Endothelial cell (in vitro differentiated cells): Measurements from ENCODE around the gene SVOPL. TPM values are rescaled to one million over a fixed set of nuclear protein-coding genes. Genes with fewer than 3 reads are reported as not detected.

Source experiments
- DNase-seq: peaks from one replicate; pipeline ENCODE4 v3.0.0; 2021; ENCODE audit warnings: low spot score
- H3K27ac Mint-ChIP-seq: one replicate; pipeline ENCODE4 v1.8.0; 2021; ENCODE audit warnings: mixed read lengths, inconsistent platforms; ENCODE audit not compliant: unreplicated experiment
- H3K27me3 Mint-ChIP-seq: one replicate; pipeline ENCODE4 v1.8.0; 2021; ENCODE audit warnings: mild to moderate bottlenecking, moderate library complexity, mixed read lengths, inconsistent platforms; ENCODE audit not compliant: unreplicated experiment
- H3K36me3 Mint-ChIP-seq: one replicate; pipeline ENCODE4 v1.8.0; 2021; ENCODE audit warnings: mild to moderate bottlenecking, low read depth, mixed read lengths, inconsistent platforms; ENCODE audit not compliant: unreplicated experiment
- H3K4me1 Mint-ChIP-seq: one replicate; pipeline ENCODE4 v1.8.0; 2021; ENCODE audit warnings: mild to moderate bottlenecking, mixed read lengths, inconsistent platforms; ENCODE audit not compliant: unreplicated experiment
- H3K4me3 Mint-ChIP-seq: one replicate; pipeline ENCODE4 v1.8.0; 2021; ENCODE audit warnings: mild to moderate bottlenecking, mixed read lengths, inconsistent platforms; ENCODE audit not compliant: unreplicated experiment
- H3K9me3 Mint-ChIP-seq: one replicate; pipeline ENCODE4 v1.8.0; 2021; ENCODE audit warnings: mixed read lengths, inconsistent platforms; ENCODE audit not compliant: unreplicated experiment
- long read RNA-seq: library from polyadenylated mRNA; unstranded; transcript quantifications from one replicate; pipeline ENCODE4 v2.0.0, GENCODE V29; 2020; ENCODE audit not compliant: unreplicated experiment
- total RNA-seq: library from RNA; stranded (reverse); fragmentation: NEBNext Ultra II Directional; extraction: Animal tissue kit (Norgen Biotek cat#: 25700); gene quantifications from one replicate; pipeline ENCODE4 v1.2.1, GENCODE V29; 2021; ENCODE audit not compliant: unreplicated experiment
- TF ChIP-seq, protein P1 (sequence below): fragments of 200-600 bp; sonication (generic); IDR thresholded peaks from one replicate; pipeline ENCODE4 v1.5.0; 2021; ENCODE audit warnings: antibody characterized with exemption; ENCODE audit not compliant: unreplicated experiment

The SVOPL gene, protein sequence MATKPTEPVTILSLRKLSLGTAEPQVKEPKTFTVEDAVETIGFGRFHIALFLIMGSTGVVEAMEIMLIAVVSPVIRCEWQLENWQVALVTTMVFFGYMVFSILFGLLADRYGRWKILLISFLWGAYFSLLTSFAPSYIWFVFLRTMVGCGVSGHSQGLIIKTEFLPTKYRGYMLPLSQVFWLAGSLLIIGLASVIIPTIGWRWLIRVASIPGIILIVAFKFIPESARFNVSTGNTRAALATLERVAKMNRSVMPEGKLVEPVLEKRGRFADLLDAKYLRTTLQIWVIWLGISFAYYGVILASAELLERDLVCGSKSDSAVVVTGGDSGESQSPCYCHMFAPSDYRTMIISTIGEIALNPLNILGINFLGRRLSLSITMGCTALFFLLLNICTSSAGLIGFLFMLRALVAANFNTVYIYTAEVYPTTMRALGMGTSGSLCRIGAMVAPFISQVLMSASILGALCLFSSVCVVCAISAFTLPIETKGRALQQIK
- total RNA-seq = not detected
- long read RNA-seq, partial matches to known transcripts = 0 of 1 reads
- long read RNA-seq, other reads (novel, unspliced or antisense) = 1 of 1 reads

DNA sequence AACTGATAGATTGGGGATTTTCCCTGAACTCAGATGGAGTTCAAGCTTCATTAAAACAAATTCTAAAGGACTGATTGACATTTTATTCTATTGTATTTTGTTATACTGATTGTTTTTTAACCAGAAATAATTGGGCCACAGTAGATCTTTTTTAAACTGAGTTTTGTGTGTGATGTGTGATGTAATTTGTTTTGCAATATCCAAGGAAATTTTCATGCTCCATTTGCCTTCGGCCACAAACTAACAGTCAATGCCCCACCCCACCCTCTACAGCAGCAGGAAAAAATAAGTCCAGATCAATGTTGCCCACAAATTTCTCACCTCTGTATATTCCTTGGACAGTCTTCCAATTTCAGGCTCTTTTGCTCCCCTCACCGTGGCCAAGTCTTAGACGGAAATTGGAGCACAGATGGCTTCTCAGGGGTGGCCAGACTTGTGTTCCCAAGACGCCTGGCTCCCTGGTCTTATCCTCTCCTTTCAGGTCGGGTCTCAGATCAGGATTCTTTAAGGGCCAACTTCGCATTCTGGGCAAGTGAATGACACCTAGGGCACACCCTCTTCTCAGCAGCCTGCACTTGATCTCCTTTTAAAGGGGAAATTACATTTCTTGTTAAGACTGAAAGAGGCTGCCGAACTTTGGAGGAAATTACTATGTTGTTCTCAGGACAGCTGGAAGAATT, at the start of gene SVOPL:
TSS of gene SVOPL (minus strand) at position 506 of the 680 bp plus-strand sequence. CDS start 22,317 bp downstream, outside the sequence.
- Mint-ChIP-seq H3K9me3 (no peaks in the 10 kb centered on the region), H3K36me3 (no peaks in the 10 kb centered on the region), H3K4me1 (peaks cover 3% of the 10 kb centered on the region), H3K27ac (no peak within 1 kb of the TSS), H3K27me3 (peaks cover 4% of the 10 kb centered on the region), H3K4me3 (no peak within 1 kb of the TSS)
- no peak for DNase-seq
- TF ChIP-seq, protein P1, sequence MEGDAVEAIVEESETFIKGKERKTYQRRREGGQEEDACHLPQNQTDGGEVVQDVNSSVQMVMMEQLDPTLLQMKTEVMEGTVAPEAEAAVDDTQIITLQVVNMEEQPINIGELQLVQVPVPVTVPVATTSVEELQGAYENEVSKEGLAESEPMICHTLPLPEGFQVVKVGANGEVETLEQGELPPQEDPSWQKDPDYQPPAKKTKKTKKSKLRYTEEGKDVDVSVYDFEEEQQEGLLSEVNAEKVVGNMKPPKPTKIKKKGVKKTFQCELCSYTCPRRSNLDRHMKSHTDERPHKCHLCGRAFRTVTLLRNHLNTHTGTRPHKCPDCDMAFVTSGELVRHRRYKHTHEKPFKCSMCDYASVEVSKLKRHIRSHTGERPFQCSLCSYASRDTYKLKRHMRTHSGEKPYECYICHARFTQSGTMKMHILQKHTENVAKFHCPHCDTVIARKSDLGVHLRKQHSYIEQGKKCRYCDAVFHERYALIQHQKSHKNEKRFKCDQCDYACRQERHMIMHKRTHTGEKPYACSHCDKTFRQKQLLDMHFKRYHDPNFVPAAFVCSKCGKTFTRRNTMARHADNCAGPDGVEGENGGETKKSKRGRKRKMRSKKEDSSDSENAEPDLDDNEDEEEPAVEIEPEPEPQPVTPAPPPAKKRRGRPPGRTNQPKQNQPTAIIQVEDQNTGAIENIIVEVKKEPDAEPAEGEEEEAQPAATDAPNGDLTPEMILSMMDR = no peak

DNA sequence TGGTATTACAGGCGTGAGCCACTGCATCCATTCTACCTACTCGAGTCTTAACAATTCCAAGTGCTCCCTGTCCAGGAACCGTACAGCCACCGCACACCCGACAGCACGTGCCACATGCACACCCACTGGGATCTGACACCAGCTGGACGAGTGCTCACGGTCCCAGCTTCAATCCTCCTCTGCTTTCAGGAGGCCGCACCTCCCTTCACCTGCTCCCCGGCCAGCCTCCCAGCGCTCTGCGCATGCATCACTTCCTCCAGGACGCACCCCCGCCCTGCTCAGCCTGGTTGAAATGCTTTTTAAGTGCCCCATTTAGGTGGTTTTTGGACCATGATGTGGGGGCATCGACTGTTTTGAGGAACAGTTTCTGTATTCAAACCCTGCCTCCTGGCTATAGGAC, 49.3 kb upstream of the SVOPL start:
- DNase-seq = no peak
- TF ChIP-seq, protein P1 = no peak
- Mint-ChIP-seq H3K4me3 (no peak overlapping the region), H3K9me3 (no peaks in the 10 kb centered on the region), H3K4me1 (no peaks in the 10 kb centered on the region), H3K36me3 (no peaks in the 10 kb centered on the region), H3K27ac (no peak overlapping the region), H3K27me3 (peaks cover 6% of the 10 kb centered on the region)

DNA sequence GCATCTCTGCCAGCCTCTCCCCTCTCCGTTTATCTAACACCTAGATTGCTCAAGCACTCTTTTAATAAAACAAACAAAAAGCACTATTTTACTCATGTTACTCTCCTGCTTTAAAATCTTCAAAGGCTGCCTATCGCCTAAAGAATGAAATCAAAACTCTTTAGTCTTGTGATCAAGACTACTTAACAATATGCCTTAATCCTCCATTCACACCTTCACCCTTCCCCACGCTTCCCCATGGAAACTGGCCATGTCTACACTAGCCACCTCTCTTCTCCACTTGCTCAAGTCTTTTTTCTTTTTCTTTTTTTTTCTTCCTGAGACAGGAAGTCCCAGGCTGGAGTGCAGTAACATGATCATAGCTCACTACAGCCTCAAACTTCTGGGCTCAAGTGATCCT, 48.8 kb upstream of the SVOPL start:
- H3K27ac Mint-ChIP-seq = no peak overlapping the region
- no peaks in the 10 kb centered on the region for H3K36me3 Mint-ChIP-seq
- peaks cover 6% of the 10 kb centered on the region for H3K27me3 Mint-ChIP-seq
- H3K4me3 Mint-ChIP-seq = no peak overlapping the region
- TF ChIP-seq, protein P1 = no peak
- H3K4me1 Mint-ChIP-seq = no peaks in the 10 kb centered on the region
- DNase-seq = no peak
- H3K9me3 Mint-ChIP-seq = no peaks in the 10 kb centered on the region

DNA sequence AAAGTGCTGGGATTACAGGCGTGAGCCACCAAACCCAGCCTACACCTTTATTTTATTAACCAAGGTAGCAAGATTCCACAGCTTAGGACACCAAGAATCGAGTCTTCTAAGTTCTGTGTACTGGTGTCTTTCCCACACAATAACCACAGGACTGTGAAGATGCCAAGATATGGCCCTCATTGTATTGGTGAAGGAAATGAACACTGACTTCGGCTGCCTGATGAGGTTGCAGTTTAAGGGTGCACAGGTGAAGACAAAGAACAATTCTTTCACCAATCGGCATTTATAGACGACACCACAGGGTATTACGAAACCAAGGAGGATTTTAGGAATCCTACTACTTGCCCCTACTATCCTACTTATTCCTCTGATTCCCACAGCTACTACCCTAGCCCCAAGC, 47.5 kb upstream of the SVOPL start:
- H3K4me1 Mint-ChIP-seq = no peaks in the 10 kb centered on the region
- H3K27me3 Mint-ChIP-seq = peaks cover 6% of the 10 kb centered on the region
- H3K9me3 Mint-ChIP-seq = no peaks in the 10 kb centered on the region
- DNase-seq = no peak
- H3K36me3 Mint-ChIP-seq = no peaks in the 10 kb centered on the region
- H3K4me3 Mint-ChIP-seq = no peak overlapping the region
- H3K27ac Mint-ChIP-seq = no peak overlapping the region
- TF ChIP-seq, protein P1 = no peak
